Stimulated activated naive CD8-positive, alpha-beta T cell treated with anti-CD3 and anti-CD28 coated beads, Interleukin-15, Interleukin-2, amounts not matched to agents 100 ng/mL and 50 ng/mL, for 24 hours (primary cell): Measurements from ENCODE around the gene BST1.
A peak's percentile ranks its signal among the peaks of the same experiment; 100 is the strongest.

Source experiments
- H3K27ac Mint-ChIP-seq: one replicate; pipeline ENCODE4 v1.8.0; 2021; ENCODE audit warnings: mild to moderate bottlenecking, mixed read lengths
- H3K27me3 Mint-ChIP-seq: one replicate; pipeline ENCODE4 v1.8.0; 2021; ENCODE audit warnings: mixed read lengths
- H3K36me3 Mint-ChIP-seq: one replicate; pipeline ENCODE4 v1.8.0; 2021; ENCODE audit warnings: low read depth, mixed read lengths
- H3K4me1 Mint-ChIP-seq: one replicate; pipeline ENCODE4 v1.8.0; 2021; ENCODE audit warnings: low read depth, mixed read lengths
- H3K4me3 Mint-ChIP-seq: one replicate; pipeline ENCODE4 v1.8.0; 2021; ENCODE audit warnings: mild to moderate bottlenecking, mixed read lengths
- H3K9me3 Mint-ChIP-seq: one replicate; pipeline ENCODE4 v1.8.0; 2021; ENCODE audit warnings: mixed read lengths

Gene BST1

GRCh38 chr4:15737255-15737654, 34.4 kb downstream of the BST1 start:
- Mint-ChIP-seq H3K36me3 (peaks cover 5% of the 10 kb centered on the region), H3K4me3 (no peak overlapping the region), H3K27ac (no peak overlapping the region)

GRCh38 chr4:15738877-15739276, 36.0 kb downstream of the BST1 start:
- Mint-ChIP-seq H3K9me3 (peaks cover 21% of the 10 kb centered on the region), H3K27ac (peak overlapping the region; percentile 26)

More at GRCh38 chr4:15737255-15737654, 34.4 kb downstream of the BST1 start:
- peaks cover 33% of the 10 kb centered on the region for H3K4me1 Mint-ChIP-seq
- no peaks in the 10 kb centered on the region for H3K27me3 Mint-ChIP-seq
- peaks cover 11% of the 10 kb centered on the region for H3K9me3 Mint-ChIP-seq

GRCh38 chr4:15740764-15741404, 38.0 kb downstream of the BST1 start:
- H3K9me3 Mint-ChIP-seq: peaks cover 21% of the 10 kb centered on the region
- no peak overlapping the region for H3K27ac Mint-ChIP-seq
- H3K4me3 Mint-ChIP-seq: no peak overlapping the region
- no peaks in the 10 kb centered on the region for H3K27me3 Mint-ChIP-seq
- H3K4me1 Mint-ChIP-seq: peaks cover 31% of the 10 kb centered on the region
- H3K36me3 Mint-ChIP-seq: peaks cover 23% of the 10 kb centered on the region

More at GRCh38 chr4:15738877-15739276, 36.0 kb downstream of the BST1 start:
- Mint-ChIP-seq H3K27me3 (no peaks in the 10 kb centered on the region), H3K36me3 (peaks cover 19% of the 10 kb centered on the region), H3K4me3 (no peak overlapping the region), H3K4me1 (peaks cover 33% of the 10 kb centered on the region)

GRCh38 chr4:15742083-15742582, 39.3 kb downstream of the BST1 start:
- H3K9me3 Mint-ChIP-seq: peaks cover 26% of the 10 kb centered on the region
- peaks cover 35% of the 10 kb centered on the region for H3K4me1 Mint-ChIP-seq
- H3K27ac Mint-ChIP-seq: no peak overlapping the region
- no peak overlapping the region for H3K4me3 Mint-ChIP-seq
- H3K36me3 Mint-ChIP-seq: peaks cover 28% of the 10 kb centered on the region
- no peaks in the 10 kb centered on the region for H3K27me3 Mint-ChIP-seq

GRCh38 chr4:15742637-15743036, 39.8 kb downstream of the BST1 start:
- Mint-ChIP-seq H3K27me3 (no peaks in the 10 kb centered on the region), H3K9me3 (peaks cover 26% of the 10 kb centered on the region), H3K4me1 (peaks cover 30% of the 10 kb centered on the region), H3K27ac (no peak overlapping the region), H3K4me3 (no peak overlapping the region), H3K36me3 (peaks cover 28% of the 10 kb centered on the region)

- no peaks in the 10 kb centered on the region for H3K27me3 Mint-ChIP-seq
- peaks cover 28% of the 10 kb centered on the region for H3K36me3 Mint-ChIP-seq
- H3K9me3 Mint-ChIP-seq: peaks cover 26% of the 10 kb centered on the region
- peaks cover 16% of the 10 kb centered on the region for H3K4me1 Mint-ChIP-seq
- no peak overlapping the region for H3K27ac Mint-ChIP-seq
- H3K4me3 Mint-ChIP-seq: no peak overlapping the region
These were observed 41.2 kb downstream of the BST1 start for GRCh38 chr4:15744016-15744545.

GRCh38 chr4:15746110-15746509, 43.2 kb downstream of the BST1 start:
- H3K9me3 Mint-ChIP-seq: peaks cover 18% of the 10 kb centered on the region
- peaks cover 7% of the 10 kb centered on the region for H3K4me1 Mint-ChIP-seq
- H3K27ac Mint-ChIP-seq: peak overlapping the region; percentile 61
- peaks cover 25% of the 10 kb centered on the region for H3K36me3 Mint-ChIP-seq
- no peak overlapping the region for H3K4me3 Mint-ChIP-seq
- H3K27me3 Mint-ChIP-seq: no peaks in the 10 kb centered on the region

- Mint-ChIP-seq H3K4me3 (no peak overlapping the region), H3K27ac (no peak overlapping the region), H3K9me3 (peaks cover 5% of the 10 kb centered on the region), H3K4me1 (peaks cover 15% of the 10 kb centered on the region), H3K27me3 (no peaks in the 10 kb centered on the region), H3K36me3 (peaks cover 8% of the 10 kb centered on the region)
These were observed 46.1 kb downstream of the BST1 start for GRCh38 chr4:15749001-15749400.

GRCh38 chr4:15751153-15751552, 48.3 kb downstream of the BST1 start:
- Mint-ChIP-seq H3K4me1 (peaks cover 32% of the 10 kb centered on the region), H3K27me3 (no peaks in the 10 kb centered on the region), H3K9me3 (peaks cover 3% of the 10 kb centered on the region), H3K4me3 (no peak overlapping the region), H3K36me3 (peaks cover 3% of the 10 kb centered on the region), H3K27ac (no peak overlapping the region)

- Mint-ChIP-seq H3K4me1 (peaks cover 42% of the 10 kb centered on the region), H3K4me3 (no peak overlapping the region), H3K36me3 (no peaks in the 10 kb centered on the region), H3K9me3 (no peaks in the 10 kb centered on the region), H3K27me3 (no peaks in the 10 kb centered on the region), H3K27ac (no peak overlapping the region)
These were observed 50.2 kb downstream of the BST1 start for GRCh38 chr4:15753081-15753480.

- Mint-ChIP-seq H3K9me3 (no peaks in the 10 kb centered on the region), H3K27me3 (no peaks in the 10 kb centered on the region), H3K36me3 (no peaks in the 10 kb centered on the region), H3K4me3 (no peak overlapping the region), H3K27ac (peak overlapping the region; percentile 59), H3K4me1 (peaks cover 45% of the 10 kb centered on the region)
These were observed 50.9 kb downstream of the BST1 start for GRCh38 chr4:15753786-15754185.

- Mint-ChIP-seq H3K36me3 (no peaks in the 10 kb centered on the region), H3K9me3 (no peaks in the 10 kb centered on the region), H3K4me3 (peak overlapping the region; percentile 30), H3K4me1 (peaks cover 45% of the 10 kb centered on the region), H3K27me3 (no peaks in the 10 kb centered on the region), H3K27ac (peak overlapping the region; percentile 59)
These were observed 51.5 kb downstream of the BST1 start for GRCh38 chr4:15754323-15754722.

GRCh38 chr4:15755321-15756155, 52.7 kb downstream of the BST1 start:
- no peaks in the 10 kb centered on the region for H3K36me3 Mint-ChIP-seq
- peak overlapping the region; percentile 78 for H3K4me3 Mint-ChIP-seq
- peak overlapping the region; percentile 88 for H3K27ac Mint-ChIP-seq
- peaks cover 48% of the 10 kb centered on the region for H3K4me1 Mint-ChIP-seq
- no peaks in the 10 kb centered on the region for H3K27me3 Mint-ChIP-seq
- H3K9me3 Mint-ChIP-seq: no peaks in the 10 kb centered on the region

- Mint-ChIP-seq H3K27ac (peak overlapping the region; percentile 88), H3K36me3 (no peaks in the 10 kb centered on the region), H3K27me3 (no peaks in the 10 kb centered on the region), H3K4me1 (peaks cover 48% of the 10 kb centered on the region), H3K4me3 (peak overlapping the region; percentile 78), H3K9me3 (no peaks in the 10 kb centered on the region)
These were observed 53.5 kb downstream of the BST1 start for GRCh38 chr4:15756361-15756861.

GRCh38 chr4:15757054-15757453, 54.2 kb downstream of the BST1 start:
- H3K4me3 Mint-ChIP-seq: peak overlapping the region; percentile 78
- H3K9me3 Mint-ChIP-seq: no peaks in the 10 kb centered on the region
- no peaks in the 10 kb centered on the region for H3K36me3 Mint-ChIP-seq
- H3K4me1 Mint-ChIP-seq: peaks cover 48% of the 10 kb centered on the region
- H3K27ac Mint-ChIP-seq: no peak overlapping the region
- no peaks in the 10 kb centered on the region for H3K27me3 Mint-ChIP-seq
